ENCODE measurements around the gene KLHL33. TPM values are rescaled to one million over a fixed set of nuclear protein-coding genes. Genes with fewer than 3 reads are reported as not detected.
"Not testable (repeated sequence)": the region's sequence is repeated elsewhere in the genome, so short reads cannot be mapped to it uniquely, and the experiment has no call there.

The KLHL33 gene
- polyA plus RNA-seq, 10 donors: 0.41 to 1.8 (median 0.97) TPM

- DNase-seq: peak; percentile 98 to 99 (median 99)
Measured at GRCh38 chr14:20454516-20455354, 18.8 kb upstream of the KLHL33 start, which contains the start of the genes APEX1 and OSGEP. TSS of gene APEX1 (plus strand) at chr14:20455226. CDS start at chr14:20455646, 420 bp downstream. TSS of gene OSGEP (minus strand) at chr14:20454812. CDS start at chr14:20454683, 129 bp downstream.

- not testable (repeated sequence) for DNase-seq
Measured at GRCh38 chr14:20452831-20453230, 16.9 kb upstream of the KLHL33 start.

- no peak for DNase-seq
Measured at GRCh38 chr14:20446889-20447288, 10.9 kb upstream of the KLHL33 start.

- not testable (repeated sequence) for DNase-seq
Measured at GRCh38 chr14:20443650-20444049, 7.7 kb upstream of the KLHL33 start.

- no peak for DNase-seq
Measured at GRCh38 chr14:20441461-20441860, 5.5 kb upstream of the KLHL33 start.

GRCh38 chr14:20440882-20441281 is 4.9 kb upstream of the KLHL33 start:
- no peak for DNase-seq

- DNase-seq: no peak
Measured at GRCh38 chr14:20440465-20440864, 4.5 kb upstream of the KLHL33 start.

- no peak for DNase-seq
Measured at GRCh38 chr14:20438664-20439063, 2.7 kb upstream of the KLHL33 start.

GRCh38 chr14:20436363-20436755 is 393 bp upstream of the KLHL33 start:
- DNase-seq: peak in 1 of 3 donors; percentile 32

GRCh38 chr14:20434701-20435581 is 1.0 kb downstream of the KLHL33 start:
- peak; percentile 33 to 53 (median 44) for DNase-seq

GRCh38 chr14:20429801-20430669 is 5.9 kb downstream of the KLHL33 start:
- peak in 1 of 3 donors; percentile 8 for DNase-seq

GRCh38 chr14:20428802-20429201 is 7.2 kb downstream of the KLHL33 start:
- no peak for DNase-seq

- DNase-seq: no peak
Measured at GRCh38 chr14:20428010-20428365, 8.0 kb downstream of the KLHL33 start.

GRCh38 chr14:20427231-20428009 is 8.5 kb downstream of the KLHL33 start:
- DNase-seq: peak in 2 of 3 donors; percentile 7 to 23

- no peak for DNase-seq
Measured at GRCh38 chr14:20424851-20425250, 11.1 kb downstream of the KLHL33 start.

- no peak for DNase-seq
Measured at GRCh38 chr14:20422886-20423285, 13.1 kb downstream of the KLHL33 start.

GRCh38 chr14:20421267-20421666 is 14.7 kb downstream of the KLHL33 start:
- DNase-seq: no peak

- no peak for DNase-seq
Measured at GRCh38 chr14:20419419-20419818, 16.5 kb downstream of the KLHL33 start.

GRCh38 chr14:20418501-20418909 is 17.5 kb downstream of the KLHL33 start:
- no peak for DNase-seq

Measured in muscle of back (tissue), 11 donors.